Mesodermal cell (in vitro differentiated cells): ENCODE measurements around the gene PRRC1.

ENCODE experiments used
- H3K27ac ChIP-seq: 2 replicates; pipeline ENCODE4 v1.7.0; 2013; ENCODE audit warnings: mild to moderate bottlenecking, low read depth, low read length, moderate library complexity; ENCODE audit not compliant: severe bottlenecking
- H3K36me3 ChIP-seq: 2 replicates; pipeline ENCODE4 v1.7.1; 2013; ENCODE audit warnings: mild to moderate bottlenecking, low read length, moderate library complexity; ENCODE audit not compliant: control insufficient read depth, insufficient read depth
- H3K4me1 ChIP-seq: one replicate; pipeline ENCODE4 v1.7.1; 2013; ENCODE audit warnings: mild to moderate bottlenecking, low read length; ENCODE audit not compliant: insufficient read depth, control insufficient read depth, poor library complexity, severe bottlenecking
- H3K4me3 ChIP-seq: 2 replicates; pipeline ENCODE4 v1.7.0; 2013; ENCODE audit warnings: low read length, control low read depth, mild to moderate bottlenecking; ENCODE audit not compliant: insufficient read depth, poor library complexity, severe bottlenecking; ENCODE audit errors: extremely low read depth
- H3K9me3 ChIP-seq: 2 replicates; pipeline ENCODE4 v1.7.1; 2013; ENCODE audit warnings: mild to moderate bottlenecking, low read length, moderate library complexity; ENCODE audit not compliant: control insufficient read depth
- WGBS, 2 experiments: methylation state at CpG; one replicate each; pipeline ENCODE4 v1.1.5; 2013; ENCODE audit warnings: missing lambda C conversion rate in 2 of 2; ENCODE audit not compliant: insufficient coverage in 2 of 2; 5-methylcytosine and 5-hydroxymethylcytosine counted together

The PRRC1 gene

GRCh38 chr5:127549551-127549950 lies 32.1 kb downstream of the PRRC1 start:
- no peaks in the 10 kb centered on the region for H3K9me3 ChIP-seq
- peaks cover 47% of the 10 kb centered on the region for H3K36me3 ChIP-seq
- no peak overlapping the region for H3K27ac ChIP-seq
- H3K4me3 ChIP-seq: no peak overlapping the region
- H3K4me1 ChIP-seq: no peaks in the 10 kb centered on the region
- no CpG with 5 or more reads among the region's 2 CpGs for WGBS, 2 experiments

- no peak overlapping the region for H3K27ac ChIP-seq
- 96% methylated on average over 4 of the region's 5 CpGs for WGBS, 2 experiments
- H3K4me3 ChIP-seq: no peak overlapping the region
- no peaks in the 10 kb centered on the region for H3K4me1 ChIP-seq
- H3K36me3 ChIP-seq: peaks cover 47% of the 10 kb centered on the region
- H3K9me3 ChIP-seq: no peaks in the 10 kb centered on the region
Measured at GRCh38 chr5:127550652-127551409, 33.4 kb downstream of the PRRC1 start.

GRCh38 chr5:127551410-127552041 lies 34.1 kb downstream of the PRRC1 start:
- Histone ChIP-seq H3K9me3 (no peaks in the 10 kb centered on the region), H3K4me3 (no peak overlapping the region), H3K4me1 (no peaks in the 10 kb centered on the region), H3K36me3 (peaks cover 47% of the 10 kb centered on the region), H3K27ac (no peak overlapping the region)
- 96 to 98% methylated on average over 5 to 6 of the region's 9 CpGs for WGBS, 2 experiments

DNA sequence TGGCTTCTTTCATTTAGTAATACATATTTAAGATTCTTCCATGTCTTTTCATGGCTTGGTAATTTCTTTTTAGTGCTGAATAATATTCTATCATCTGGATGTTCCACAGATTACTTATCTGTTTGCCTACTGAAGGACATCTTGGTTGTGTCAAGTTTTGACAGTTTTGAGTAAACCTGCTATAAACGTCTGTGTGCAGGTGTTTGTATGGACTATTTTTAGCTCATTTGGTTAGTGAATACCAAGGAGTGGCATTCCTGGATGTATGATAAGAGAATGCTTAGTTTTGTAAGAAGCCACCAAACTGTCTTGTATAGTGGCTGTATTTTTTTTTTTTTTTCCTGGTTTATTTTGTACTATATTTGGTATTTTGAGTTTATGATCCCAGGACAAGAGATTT lies 38.4 kb downstream of the PRRC1 start:
- Histone ChIP-seq H3K36me3 (peaks cover 27% of the 10 kb centered on the region), H3K27ac (no peak overlapping the region)
- 88 to 100% methylated on average over 1 of the region's 1 CpG for WGBS, 2 experiments

GRCh38 chr5:127556609-127557334 lies 39.3 kb downstream of the PRRC1 start:
- WGBS, 2 experiments: no CpG with 5 or more reads among the region's 3 CpGs
- H3K27ac ChIP-seq: no peak overlapping the region
- H3K4me3 ChIP-seq: no peak overlapping the region
- H3K36me3 ChIP-seq: peaks cover 20% of the 10 kb centered on the region
- peaks cover 11% of the 10 kb centered on the region for H3K4me1 ChIP-seq
- no peaks in the 10 kb centered on the region for H3K9me3 ChIP-seq

More for the DNA sequence above, 38.4 kb downstream of the PRRC1 start:
- Histone ChIP-seq H3K9me3 (no peaks in the 10 kb centered on the region), H3K4me3 (no peak overlapping the region), H3K4me1 (peaks cover 4% of the 10 kb centered on the region)

DNA sequence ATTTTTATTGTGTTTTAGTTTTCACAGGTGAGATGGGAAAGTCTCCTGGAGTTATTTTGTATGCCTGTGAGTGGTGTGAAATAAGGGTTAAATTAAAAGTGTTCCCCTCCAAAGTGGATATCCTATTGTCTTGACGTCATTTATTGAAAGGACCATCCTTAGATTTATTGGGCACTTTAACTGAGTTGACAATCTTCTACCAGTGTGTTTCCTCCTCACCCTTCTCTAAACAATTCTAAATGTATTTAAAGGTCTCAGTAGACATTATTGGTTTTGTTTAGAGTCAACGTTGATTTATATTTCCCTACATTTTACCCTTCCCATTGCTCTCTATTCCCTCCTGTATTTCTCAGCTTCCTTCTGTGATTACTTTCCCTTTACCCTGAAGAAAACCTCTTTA lies 40.8 kb downstream of the PRRC1 start:
- Histone ChIP-seq H3K4me1 (peaks cover 17% of the 10 kb centered on the region), H3K4me3 (no peak overlapping the region), H3K9me3 (no peaks in the 10 kb centered on the region), H3K27ac (no peak overlapping the region), H3K36me3 (peaks cover 12% of the 10 kb centered on the region)
- WGBS, 2 experiments: no CpG with 5 or more reads among the region's 2 CpGs

DNA sequence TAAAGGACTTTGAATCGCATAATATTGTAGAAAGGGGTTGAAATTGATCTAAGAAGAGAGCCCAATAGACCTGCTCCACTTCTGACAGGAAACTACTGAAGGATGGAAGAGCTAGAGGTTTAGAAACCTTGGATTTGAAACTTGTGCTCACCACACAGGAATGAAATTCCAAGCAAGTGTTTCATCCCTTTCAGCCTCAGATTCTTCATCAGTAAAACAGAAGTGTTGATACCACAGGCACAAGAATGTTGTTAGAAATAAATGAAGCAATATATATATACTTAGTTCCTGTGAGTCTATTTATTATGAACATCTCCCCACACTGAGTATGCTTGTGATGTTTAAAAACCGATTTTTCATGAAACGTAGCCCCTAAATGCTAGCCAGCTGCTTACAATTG lies 43.8 kb downstream of the PRRC1 start:
- no CpG with 5 or more reads among the region's 3 CpGs for WGBS, 2 experiments
- Histone ChIP-seq H3K9me3 (no peaks in the 10 kb centered on the region), H3K4me1 (peaks cover 17% of the 10 kb centered on the region), H3K4me3 (no peak overlapping the region), H3K27ac (no peak overlapping the region), H3K36me3 (no peaks in the 10 kb centered on the region)

DNA sequence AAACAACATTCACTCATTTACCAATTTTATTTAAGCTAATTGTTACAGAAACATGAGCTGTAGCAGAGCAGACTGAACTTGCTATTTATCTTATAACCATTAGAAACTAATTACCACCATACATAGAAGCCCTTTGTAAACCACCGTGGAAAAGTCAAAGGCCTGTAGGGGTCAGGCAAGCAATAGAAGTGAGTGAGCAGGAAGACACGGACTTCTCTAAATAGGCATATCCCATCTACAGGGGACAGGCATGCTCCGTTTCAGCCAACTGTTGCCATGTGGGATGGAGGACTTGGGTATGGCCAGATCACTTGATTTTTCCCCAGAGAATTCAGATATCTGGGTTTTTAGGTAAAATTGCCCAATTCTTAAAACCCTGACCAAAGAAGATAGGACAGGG lies 44.8 kb downstream of the PRRC1 start:
- Histone ChIP-seq H3K27ac (no peak overlapping the region), H3K4me1 (peaks cover 17% of the 10 kb centered on the region), H3K36me3 (no peaks in the 10 kb centered on the region), H3K9me3 (no peaks in the 10 kb centered on the region), H3K4me3 (no peak overlapping the region)
- WGBS, 2 experiments: 0 to 17% methylated on average over 1 of the region's 3 CpGs

DNA sequence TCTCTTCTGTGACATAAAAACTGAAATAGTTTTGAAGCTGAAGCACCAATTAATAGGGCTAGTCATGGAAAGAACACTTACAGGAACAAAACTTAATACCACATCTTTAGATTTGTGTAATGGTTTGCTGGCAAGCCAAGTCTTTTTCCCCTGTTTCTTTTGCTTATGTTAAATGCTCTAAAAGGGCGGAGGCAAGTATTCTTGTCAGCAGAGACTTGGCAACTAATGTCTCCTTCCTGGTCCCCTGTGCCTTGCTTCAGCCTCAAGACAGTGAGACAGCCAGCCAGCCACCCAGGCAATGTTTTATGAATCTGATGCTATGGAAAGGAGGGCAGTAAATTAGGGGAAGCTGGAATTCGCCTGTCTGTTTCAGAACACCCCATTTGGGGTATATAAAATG lies 45.7 kb downstream of the PRRC1 start:
- Histone ChIP-seq H3K4me3 (no peak overlapping the region), H3K27ac (no peak overlapping the region), H3K4me1 (peaks cover 17% of the 10 kb centered on the region), H3K9me3 (no peaks in the 10 kb centered on the region), H3K36me3 (no peaks in the 10 kb centered on the region)
- 89 to 92% methylated on average over 2 of the region's 2 CpGs for WGBS, 2 experiments

DNA sequence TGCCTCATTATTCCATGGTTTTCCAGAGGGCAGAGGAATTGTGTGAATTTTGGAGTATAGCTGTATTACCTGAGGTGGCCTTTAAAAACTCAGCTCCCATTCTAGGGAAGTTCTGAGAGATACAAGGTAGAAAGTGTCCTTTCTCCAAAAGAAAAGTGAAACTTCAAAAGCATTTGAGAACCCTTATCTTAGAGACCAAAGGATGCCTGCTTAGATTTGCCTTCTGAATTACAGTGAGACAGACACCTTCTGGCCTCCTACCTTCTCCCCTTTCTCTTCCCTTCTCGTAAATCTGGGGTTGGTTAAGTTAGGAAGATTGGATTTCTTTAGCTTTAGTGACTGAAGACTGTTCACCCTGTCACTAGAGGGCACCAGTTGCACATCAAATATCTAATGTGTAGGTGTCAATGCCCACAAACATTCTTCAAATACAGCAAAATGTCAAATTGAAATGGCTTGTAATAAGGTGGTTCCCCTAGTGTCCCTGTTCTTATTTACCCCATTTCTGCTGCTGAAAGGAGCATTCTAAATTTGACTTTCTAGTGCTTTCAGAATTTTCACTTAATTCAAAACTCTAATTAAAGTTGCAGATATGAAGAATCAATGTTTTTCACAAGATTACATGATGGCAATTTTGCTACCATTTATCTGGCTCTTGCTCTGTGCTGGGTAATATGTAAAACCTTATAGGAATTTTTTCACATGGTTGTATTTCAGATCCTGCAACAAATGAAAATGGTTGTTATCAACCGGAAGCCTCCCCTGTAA lies 46.7 kb downstream of the PRRC1 start:
- Histone ChIP-seq H3K36me3 (no peaks in the 10 kb centered on the region), H3K9me3 (no peaks in the 10 kb centered on the region), H3K27ac (no peak overlapping the region), H3K4me3 (no peak overlapping the region), H3K4me1 (peaks cover 17% of the 10 kb centered on the region)
- no CpG with 5 or more reads among the region's 2 CpGs for WGBS, 2 experiments
